Measurements from ENCODE around the gene RNF11. TPM values are rescaled to one million over a fixed set of nuclear protein-coding genes. Genes with fewer than 3 reads are reported as not detected.

RNF11 gene
- total RNA-seq, 1 experiment from 2014 or later: 55.8 TPM

- Mint-ChIP-seq H3K27me3 (ENCODE audit: low read depth) (no peaks in the 10 kb centered on the region; the same call in 1 of the 2 replicates), H3K4me1 (peaks cover 7 to 13% of the 10 kb centered on the region in 2 experiments), H3K27ac (no peak overlapping the region), H3K9me3 (no peaks in the 10 kb centered on the region), H3K4me3 (no peak overlapping the region), H3K36me3 (ENCODE audit: insufficient read depth in 1 of 3, low read depth in 3 of 3) (no peaks in the 10 kb centered on the region)
- H3K4me2 ChIP-seq (ENCODE audit: insufficient read depth, insufficient read length, low read length): no peak overlapping the region
- no peak overlapping the region for H3K23ac ChIP-seq (ENCODE audit: insufficient read length, low read depth, low read length)
- WGBS (ENCODE audit: extremely low coverage, insufficient read length, low lambda C conversion rate): no CpG with 5 or more reads among the region's 8 CpGs
- H3K9ac ChIP-seq (ENCODE audit: extremely low read depth, insufficient read length, low read length): no peak overlapping the region
- DNase-seq: no peak
- no peaks in the 10 kb centered on the region for H3K23me2 ChIP-seq (ENCODE audit: insufficient read length, low read depth, low read length, poor library complexity, severe bottlenecking)
- H3K79me1 ChIP-seq (ENCODE audit: insufficient read depth, low read depth, low read length, poor library complexity, severe bottlenecking): no peaks in the 10 kb centered on the region
- no peak overlapping the region for H2BK5ac ChIP-seq (ENCODE audit: insufficient read length, low read length)
- no peak overlapping the region for H3K4ac ChIP-seq (ENCODE audit: low read depth, low read length)
- no peaks in the 10 kb centered on the region for H4K20me1 ChIP-seq (ENCODE audit: control insufficient read depth, insufficient read depth, insufficient read length)
- no peak overlapping the region for H2BK20ac ChIP-seq (ENCODE audit: low read depth, low read length, poor library complexity, severe bottlenecking)
- TF ChIP-seq CTCF (conservative IDR thresholded peaks at IDR 0.05): no peak
- H4K5ac ChIP-seq (ENCODE audit: insufficient read length, low read depth, low read length): no peak overlapping the region
- no peak overlapping the region for H3K14ac ChIP-seq (ENCODE audit: insufficient read depth, low read length)
- no peak overlapping the region for H2AK5ac ChIP-seq (ENCODE audit: insufficient read length, low read length)
- H3K4me1 ChIP-seq (ENCODE audit: insufficient read depth, low read length): no peaks in the 10 kb centered on the region
- H2BK12ac ChIP-seq (ENCODE audit: insufficient read length, low read depth, low read length): no peak overlapping the region
- H3K18ac ChIP-seq (ENCODE audit: insufficient read length, low read depth, low read length): no peak overlapping the region
- H3K79me2 ChIP-seq (ENCODE audit: insufficient read depth, low read length): no peaks in the 10 kb centered on the region
- no peaks in the 10 kb centered on the region for H3K27me3 ChIP-seq (ENCODE audit: insufficient read depth, low read length)
- H2BK120ac ChIP-seq (ENCODE audit: low read depth, low read length, poor library complexity, severe bottlenecking): no peak overlapping the region
- no peak overlapping the region for H3T11ph ChIP-seq (ENCODE audit: low read length)
- no peak overlapping the region for H3K27ac ChIP-seq (ENCODE audit: insufficient read length, low read depth, low read length)
- no peak overlapping the region for H3K56ac ChIP-seq (ENCODE audit: insufficient read length, low read depth, low read length)
- no peak overlapping the region for H2AFZ ChIP-seq (ENCODE audit: low read length)
- no peak overlapping the region for H2BK15ac ChIP-seq (ENCODE audit: low read depth, low read length)
- H4K8ac ChIP-seq (replicated peaks; ENCODE audit: insufficient read length, low read depth, low read length): no peak overlapping the region
- H4K91ac ChIP-seq (ENCODE audit: insufficient read length, low read depth, low read length): no peak overlapping the region
- H3K9me3 ChIP-seq (ENCODE audit: control insufficient read depth, low read depth, low read length): no peaks in the 10 kb centered on the region
Measured at GRCh38 chr1:51309291-51309690, 73.2 kb downstream of the RNF11 start.

All from H9 (cell line).